Liver (tissue), 9 donors: Measurements from ENCODE around the gene TECRL. TPM values are rescaled to one million over a fixed set of nuclear protein-coding genes. Genes with fewer than 3 reads are reported as not detected.

Experiments used
- DNase-seq: peaks from one replicate; pipeline ENCODE4 v3.0.0-alpha.2; 2017; ENCODE audit warnings: low spot score
- H3K27ac ChIP-seq, 2 donors: one replicate each; pipeline ENCODE4 v1.7.0; 2013; ENCODE audit warnings: inconsistent platforms in 2 of 2, low read length in 2 of 2, control low read depth in 1 of 2, low read depth in 1 of 2, mild to moderate bottlenecking in 1 of 2
- H3K27me3 ChIP-seq, 4 donors: one replicate each; pipeline versions ENCODE4 v1.6.1 to v1.7.0; 2013; ENCODE audit warnings: low read length in 3 of 4, inconsistent platforms in 1 of 4, mild to moderate bottlenecking in 1 of 4, moderate library complexity in 1 of 4; ENCODE audit not compliant: control insufficient read depth in 4 of 4, insufficient read depth in 4 of 4
- H3K36me3 ChIP-seq, 4 donors: one replicate each; pipeline versions ENCODE4 v1.6.1 to v1.7.0; 2013; ENCODE audit warnings: low read length in 3 of 4, mild to moderate bottlenecking in 3 of 4, low read depth in 1 of 4, moderate library complexity in 1 of 4; ENCODE audit not compliant: control insufficient read depth in 4 of 4, insufficient read depth in 3 of 4
- H3K4me1 ChIP-seq, 4 donors: one replicate each; pipeline versions ENCODE4 v1.6.1 to v1.7.0; 2013; ENCODE audit warnings: low read length in 3 of 4, mild to moderate bottlenecking in 3 of 4, moderate library complexity in 1 of 4; ENCODE audit not compliant: control insufficient read depth in 4 of 4, insufficient read depth in 4 of 4
- H3K4me3 ChIP-seq, 3 donors: one replicate each; pipeline versions ENCODE4 v1.6.1 to v1.7.0; 2013; ENCODE audit warnings: low read length in 3 of 3, control low read depth in 1 of 3, low read depth in 1 of 3, mild to moderate bottlenecking in 1 of 3
- H3K9ac ChIP-seq, 2 donors: one replicate each; pipeline ENCODE4 v1.7.0; 2013; ENCODE audit warnings: low read length in 2 of 2, mild to moderate bottlenecking in 2 of 2, moderate library complexity in 2 of 2, control low read depth in 1 of 2, low read depth in 1 of 2
- H3K9me3 ChIP-seq, 4 donors: one replicate each; pipeline versions ENCODE4 v1.6.1 to v1.7.0; 2013; ENCODE audit warnings: low read length in 3 of 4; ENCODE audit not compliant: control insufficient read depth in 4 of 4
- ATF3 ChIP-seq: IDR thresholded peaks from 2 replicates; pipeline ENCODE4 v1.6.1; 2016; ENCODE audit warnings: antibody characterized with exemption
- CTCF ChIP-seq: fragments of 150-350 bp; IDR thresholded peaks from 2 replicates; pipeline ENCODE4 v1.5.1; 2017; ENCODE audit warnings: improper control_type of control experiment, low read depth, low read length; ENCODE audit not compliant: missing input control
- EGR1 ChIP-seq, 2 donors: IDR thresholded peaks; 2 replicates each; pipeline ENCODE4 v1.6.1; 2016 to 2018; ENCODE audit warnings: antibody characterized with exemption in 2 of 2, low read depth in 2 of 2
- FOXA1 ChIP-seq: IDR thresholded peaks from 2 replicates; pipeline ENCODE4 v1.6.1; 2016; ENCODE audit warnings: antibody characterized with exemption
- FOXA2 ChIP-seq: IDR thresholded peaks from 2 replicates; pipeline ENCODE4 v1.6.1; 2016; ENCODE audit warnings: antibody characterized with exemption
- GABPA ChIP-seq, 2 donors: IDR thresholded peaks in 1 of 2; conservative IDR thresholded peaks in 1 of 2; 2 replicates each; pipeline ENCODE4 v1.6.1; 2016; ENCODE audit warnings: antibody characterized with exemption in 2 of 2, mild to moderate bottlenecking in 1 of 2, moderate library complexity in 1 of 2
- HNF4A ChIP-seq, 2 donors: conservative IDR thresholded peaks; 2 replicates each; pipeline ENCODE4 v1.6.1; 2016; ENCODE audit warnings: antibody characterized with exemption in 2 of 2, mild to moderate bottlenecking in 2 of 2
- HNF4G ChIP-seq: IDR thresholded peaks from 2 replicates; pipeline ENCODE4 v1.6.1; 2016; ENCODE audit warnings: antibody characterized with exemption
- JUND ChIP-seq, 2 donors: IDR thresholded peaks; 2 replicates each; pipeline ENCODE4 v1.6.1; 2016; ENCODE audit warnings: antibody characterized with exemption in 2 of 2
- NR2F2 ChIP-seq: IDR thresholded peaks from 2 replicates; pipeline ENCODE4 v1.6.1; 2016; ENCODE audit warnings: antibody characterized with exemption
- RAD21 ChIP-seq, 2 donors: IDR thresholded peaks; 2 replicates each; pipeline ENCODE4 v1.6.1; 2016; ENCODE audit warnings: antibody characterized with exemption in 2 of 2, mild to moderate bottlenecking in 2 of 2
- RXRA ChIP-seq, 2 donors: IDR thresholded peaks; 2 replicates each; pipeline ENCODE4 v1.6.1; 2017 to 2018; ENCODE audit warnings: antibody characterized with exemption in 2 of 2, mild to moderate bottlenecking in 1 of 2
- SP1 ChIP-seq: IDR thresholded peaks from 2 replicates; pipeline ENCODE4 v1.6.1; 2018; ENCODE audit warnings: antibody characterized with exemption, mild to moderate bottlenecking
- TAF1 ChIP-seq: conservative IDR thresholded peaks from 2 replicates; pipeline ENCODE4 v1.6.1; 2016; ENCODE audit warnings: antibody characterized with exemption, mild to moderate bottlenecking
- WGBS: extraction: QIAGEN DNeasy Blood & Tissue Kit; methylation state at CpG from one replicate; pipeline ENCODE4 v1.1.7; 2013; 5-methylcytosine and 5-hydroxymethylcytosine counted together
- polyA plus RNA-seq, 2 donors: library from polyadenylated mRNA; stranded (reverse) in 1 of 2; unstranded in 1 of 2; fragments of 200-250 nt in 1 of 2; fragments of >200 nt in 1 of 2; fragmentation: Nextera tagmentation in 1 of 2; extraction: Ambion mirVana in 1 of 2; gene quantifications; one replicate each; pipeline versions ENCODE4 v1.2.1 to v1.2.3, GENCODE V29; 2013 to 2015
- total RNA-seq, 2 donors: library from RNA; depleted of rRNA; stranded (reverse); fragments of >200 nt; gene quantifications; one replicate each; pipeline ENCODE4 v1.2.3, GENCODE V29; 2014
- TF ChIP-seq, protein P1 (sequence below): IDR thresholded peaks from 2 replicates; pipeline ENCODE4 v1.6.1; 2016; ENCODE audit warnings: antibody characterized with exemption
- TF ChIP-seq, protein P2 (sequence below): IDR thresholded peaks from 2 replicates; pipeline ENCODE4 v1.6.1; 2016; ENCODE audit warnings: antibody characterized with exemption, mild to moderate bottlenecking
- donor health status: healthy.
- donor health status: healthy.
- donor health status: healthy.
- donor health status: healthy.
- donor health status: healthy.

The TECRL gene
- total and polyA plus RNA-seq, 4 donors = not detected

- TF ChIP-seq CTCF = no peak
Measured at GRCh38 chr4:64360664-64361398, 48.4 kb downstream of the TECRL start (continued).

GRCh38 chr4:64359489-64359888, 49.8 kb downstream of the TECRL start:
- Histone ChIP-seq H3K27me3 (no peaks in the 10 kb centered on the region), H3K9ac (no peak overlapping the region), H3K27ac (no peak overlapping the region), H3K9me3 (peaks cover 0 to 3% (median 0%) of the 10 kb centered on the region in 4 donors), H3K4me3 (no peak overlapping the region), H3K4me1 (no peaks in the 10 kb centered on the region), H3K36me3 (no peaks in the 10 kb centered on the region)
- no peak for DNase-seq
- WGBS = 76% methylated on average over 3 of the region's 3 CpGs
- no peak for TF ChIP-seq HNF4G
- no peak for TF ChIP-seq HNF4A (conservative IDR thresholded peaks at IDR 0.05)
- TF ChIP-seq EGR1 (IDR thresholded peaks at IDR 0.05; ENCODE audit: low read depth in 2 of 2) = no peak
- no peak for TF ChIP-seq ATF3
- no peak for TF ChIP-seq JUND (IDR thresholded peaks at IDR 0.05)
- TF ChIP-seq, protein P1, sequence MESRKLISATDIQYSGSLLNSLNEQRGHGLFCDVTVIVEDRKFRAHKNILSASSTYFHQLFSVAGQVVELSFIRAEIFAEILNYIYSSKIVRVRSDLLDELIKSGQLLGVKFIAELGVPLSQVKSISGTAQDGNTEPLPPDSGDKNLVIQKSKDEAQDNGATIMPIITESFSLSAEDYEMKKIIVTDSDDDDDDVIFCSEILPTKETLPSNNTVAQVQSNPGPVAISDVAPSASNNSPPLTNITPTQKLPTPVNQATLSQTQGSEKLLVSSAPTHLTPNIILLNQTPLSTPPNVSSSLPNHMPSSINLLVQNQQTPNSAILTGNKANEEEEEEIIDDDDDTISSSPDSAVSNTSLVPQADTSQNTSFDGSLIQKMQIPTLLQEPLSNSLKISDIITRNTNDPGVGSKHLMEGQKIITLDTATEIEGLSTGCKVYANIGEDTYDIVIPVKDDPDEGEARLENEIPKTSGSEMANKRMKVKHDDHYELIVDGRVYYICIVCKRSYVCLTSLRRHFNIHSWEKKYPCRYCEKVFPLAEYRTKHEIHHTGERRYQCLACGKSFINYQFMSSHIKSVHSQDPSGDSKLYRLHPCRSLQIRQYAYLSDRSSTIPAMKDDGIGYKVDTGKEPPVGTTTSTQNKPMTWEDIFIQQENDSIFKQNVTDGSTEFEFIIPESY = no peak
- TF ChIP-seq RXRA (IDR thresholded peaks at IDR 0.05) = no peak
- no peak for TF ChIP-seq SP1
- TF ChIP-seq RAD21 (IDR thresholded peaks at IDR 0.05) = no peak
- TF ChIP-seq TAF1 = no peak
- no peak for TF ChIP-seq FOXA2

DNA sequence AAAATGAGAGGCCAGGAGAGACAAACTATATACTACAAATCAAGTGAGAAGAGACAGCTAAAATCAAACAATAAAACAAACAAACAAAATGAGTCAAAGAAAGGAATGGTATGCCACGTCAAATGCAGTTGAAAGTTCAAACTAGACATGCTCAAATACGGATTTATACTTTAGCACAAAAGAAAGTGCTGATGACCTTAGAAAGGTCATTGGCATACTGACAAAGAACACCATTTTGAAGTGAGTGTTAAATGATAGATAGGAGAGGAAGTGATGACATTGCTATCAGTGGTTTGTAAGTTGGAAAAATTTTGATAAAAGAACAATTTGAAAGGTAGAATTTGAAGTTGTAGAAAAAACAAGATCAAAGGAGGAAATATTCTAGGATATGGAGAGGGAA, 55.3 kb downstream of the TECRL start:
- Histone ChIP-seq H3K4me3 (no peak overlapping the region), H3K27me3 (no peaks in the 10 kb centered on the region), H3K4me1 (no peaks in the 10 kb centered on the region), H3K9me3 (no peaks in the 10 kb centered on the region), H3K9ac (no peak overlapping the region), H3K36me3 (no peaks in the 10 kb centered on the region), H3K27ac (no peak overlapping the region)
- DNase-seq = no peak
- WGBS = 42% methylated on average over 2 of the region's 2 CpGs
- no peak for TF ChIP-seq EGR1 (IDR thresholded peaks at IDR 0.05; ENCODE audit: low read depth in 2 of 2)
- no peak for TF ChIP-seq FOXA2
- no peak for TF ChIP-seq RXRA (IDR thresholded peaks at IDR 0.05)
- no peak for TF ChIP-seq HNF4A (conservative IDR thresholded peaks at IDR 0.05)
- TF ChIP-seq GABPA (IDR thresholded peaks at IDR 0.05 in 1 of 2, conservative IDR thresholded peaks at IDR 0.05 in 1 of 2) = no peak
- TF ChIP-seq NR2F2 = no peak
- TF ChIP-seq, protein P2, sequence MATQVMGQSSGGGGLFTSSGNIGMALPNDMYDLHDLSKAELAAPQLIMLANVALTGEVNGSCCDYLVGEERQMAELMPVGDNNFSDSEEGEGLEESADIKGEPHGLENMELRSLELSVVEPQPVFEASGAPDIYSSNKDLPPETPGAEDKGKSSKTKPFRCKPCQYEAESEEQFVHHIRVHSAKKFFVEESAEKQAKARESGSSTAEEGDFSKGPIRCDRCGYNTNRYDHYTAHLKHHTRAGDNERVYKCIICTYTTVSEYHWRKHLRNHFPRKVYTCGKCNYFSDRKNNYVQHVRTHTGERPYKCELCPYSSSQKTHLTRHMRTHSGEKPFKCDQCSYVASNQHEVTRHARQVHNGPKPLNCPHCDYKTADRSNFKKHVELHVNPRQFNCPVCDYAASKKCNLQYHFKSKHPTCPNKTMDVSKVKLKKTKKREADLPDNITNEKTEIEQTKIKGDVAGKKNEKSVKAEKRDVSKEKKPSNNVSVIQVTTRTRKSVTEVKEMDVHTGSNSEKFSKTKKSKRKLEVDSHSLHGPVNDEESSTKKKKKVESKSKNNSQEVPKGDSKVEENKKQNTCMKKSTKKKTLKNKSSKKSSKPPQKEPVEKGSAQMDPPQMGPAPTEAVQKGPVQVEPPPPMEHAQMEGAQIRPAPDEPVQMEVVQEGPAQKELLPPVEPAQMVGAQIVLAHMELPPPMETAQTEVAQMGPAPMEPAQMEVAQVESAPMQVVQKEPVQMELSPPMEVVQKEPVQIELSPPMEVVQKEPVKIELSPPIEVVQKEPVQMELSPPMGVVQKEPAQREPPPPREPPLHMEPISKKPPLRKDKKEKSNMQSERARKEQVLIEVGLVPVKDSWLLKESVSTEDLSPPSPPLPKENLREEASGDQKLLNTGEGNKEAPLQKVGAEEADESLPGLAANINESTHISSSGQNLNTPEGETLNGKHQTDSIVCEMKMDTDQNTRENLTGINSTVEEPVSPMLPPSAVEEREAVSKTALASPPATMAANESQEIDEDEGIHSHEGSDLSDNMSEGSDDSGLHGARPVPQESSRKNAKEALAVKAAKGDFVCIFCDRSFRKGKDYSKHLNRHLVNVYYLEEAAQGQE = no peak
- no peak for TF ChIP-seq CTCF
- no peak for TF ChIP-seq ATF3
- TF ChIP-seq RAD21 (IDR thresholded peaks at IDR 0.05) = no peak
- no peak for TF ChIP-seq TAF1
- TF ChIP-seq HNF4G = no peak
- TF ChIP-seq, protein P1 = no peak
- no peak for TF ChIP-seq FOXA1
